WTC11 (cell line): ENCODE data around the gene SKOR2. TPM values are rescaled to one million over a fixed set of nuclear protein-coding genes. Genes with fewer than 3 reads are reported as not detected.
A peak's percentile ranks its signal among the peaks of the same experiment; 100 is the strongest.

Experiments used
- ATAC-seq: fragments of 200-7000 bp; cut with Tn5 transposase; 2 replicates; pipeline ENCODE4 v1.10.0; 2021; ENCODE audit warnings: mild to moderate bottlenecking, moderate library complexity
- CTCF ChIA-PET: fragments of 300-600 bp; sonication (Branson Sonifier 250); formaldehyde crosslinking; loops from one replicate; lab custom pipeline; 2021; ENCODE audit warnings: antibody characterized with exemption; lab: Charles Lee
- POLR2A ChIA-PET: fragments of 350-600 bp; sonication (Branson Sonifier 250); formaldehyde crosslinking; loops from one replicate; lab custom pipeline; 2021; ENCODE audit warnings: antibody characterized with exemption; lab: Charles Lee
- DNase-seq: peaks from one replicate; pipeline ENCODE4 v3.0.0; 2021; ENCODE audit warnings: low spot score
- H3K27ac Mint-ChIP-seq: 2 replicates; pipeline ENCODE4 v1.8.0; 2021; ENCODE audit warnings: mixed read lengths
- H3K27me3 Mint-ChIP-seq: 2 replicates; pipeline ENCODE4 v1.8.0; 2021; ENCODE audit warnings: low read depth, mild to moderate bottlenecking, moderate library complexity, mixed read lengths
- H3K36me3 Mint-ChIP-seq: 2 replicates; pipeline ENCODE4 v1.8.0; 2021; ENCODE audit warnings: mixed read lengths
- H3K4me1 Mint-ChIP-seq: 2 replicates; pipeline ENCODE4 v1.8.0; 2022; ENCODE audit warnings: mixed read lengths
- H3K4me3 Mint-ChIP-seq: 2 replicates; pipeline ENCODE4 v1.8.0; 2021; ENCODE audit warnings: mild to moderate bottlenecking, moderate library complexity, mixed read lengths
- H3K9me3 Mint-ChIP-seq: 2 replicates; pipeline ENCODE4 v1.8.0; 2021; ENCODE audit warnings: mixed read lengths
- CTCF ChIP-seq: fragments of 200-600 bp; IDR thresholded peaks from 2 replicates; pipeline ENCODE4 v1.8.0; 2022; ENCODE audit warnings: antibody characterized with exemption
- E2F4 ChIP-seq: sonication (generic); formaldehyde crosslinking; IDR thresholded peaks from 2 replicates; pipeline ENCODE4 v1.8.1; 2022; ENCODE audit warnings: low read depth, mild to moderate bottlenecking, moderate library complexity, missing genetic modification reagents, borderline replicate concordance
- ERG ChIP-seq: fragments of 250-450 bp; sonication (Bioruptor Pico); IDR thresholded peaks from 2 replicates; pipeline ENCODE4 v1.8.0; 2021; ENCODE audit warnings: mild to moderate bottlenecking
- MXD4 ChIP-seq: fragments of 250-450 bp; sonication (Bioruptor Pico); IDR thresholded peaks from 2 replicates; pipeline ENCODE4 v1.8.0; 2021; ENCODE audit warnings: mild to moderate bottlenecking, moderate library complexity, borderline replicate concordance
- NR2C2 ChIP-seq: sonication (generic); formaldehyde crosslinking; IDR thresholded peaks from 2 replicates; pipeline ENCODE4 v1.8.0; 2022; ENCODE audit warnings: mild to moderate bottlenecking, missing genetic modification reagents
- SOX15 ChIP-seq: fragments of 250-450 bp; sonication (Bioruptor Pico); IDR thresholded peaks from 2 replicates; pipeline ENCODE4 v1.9.0; 2021; ENCODE audit warnings: mild to moderate bottlenecking
- STAT6 ChIP-seq: sonication (generic); formaldehyde crosslinking; conservative IDR thresholded peaks from 2 replicates; pipeline ENCODE4 v1.8.1; 2023; ENCODE audit warnings: mild to moderate bottlenecking, low read depth, missing genetic modification reagents, moderate library complexity
- total RNA-seq: library from RNA; stranded (reverse); gene quantifications from 3 replicates; pipeline ENCODE4 v1.2.3, GENCODE V29; 2021
- TF ChIP-seq, protein P1 (sequence below): sonication (generic); formaldehyde crosslinking; IDR thresholded peaks from 2 replicates; pipeline ENCODE4 v1.8.1; 2023; ENCODE audit warnings: mild to moderate bottlenecking, moderate library complexity, missing genetic modification reagents

SKOR2 gene
- total RNA-seq, 1 experiment from 2014 or later = 1.3 TPM

DNA sequence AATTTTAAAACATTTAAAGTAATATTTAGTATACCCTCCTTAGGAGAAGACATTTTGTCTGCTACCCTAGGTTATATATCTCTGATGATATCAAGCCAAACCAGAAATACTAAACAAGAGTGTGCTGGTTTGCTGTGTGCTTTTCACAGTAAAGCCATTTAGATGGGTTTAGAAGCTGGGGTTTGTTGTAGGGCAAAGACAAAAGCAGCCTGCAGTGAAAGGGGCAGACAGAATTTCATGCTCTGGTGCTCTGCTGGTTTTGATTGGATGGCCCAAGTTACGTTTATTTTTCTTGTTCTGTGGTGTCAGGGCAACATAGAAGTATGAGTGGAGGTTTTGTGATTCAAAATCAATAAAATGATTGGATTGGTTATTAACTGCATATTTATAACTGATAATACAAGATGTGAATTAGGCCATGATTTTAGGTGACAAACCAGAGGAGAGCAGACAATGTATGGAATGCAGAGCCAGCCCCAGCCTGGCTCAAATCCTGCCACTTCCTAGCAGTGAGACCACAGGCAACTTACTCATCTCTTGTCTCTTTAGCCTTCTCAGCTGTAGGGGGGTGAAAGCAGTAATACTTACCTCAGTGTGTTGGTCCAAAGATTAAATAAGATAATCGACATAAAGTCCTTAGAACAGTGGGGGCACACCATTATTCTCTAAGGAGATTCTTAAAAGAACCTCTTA is 44.4 kb downstream of the SKOR2 start:
- Mint-ChIP-seq H3K4me1 (peaks cover 12% of the 10 kb centered on the region), H3K9me3 (no peaks in the 10 kb centered on the region), H3K36me3 (no peaks in the 10 kb centered on the region), H3K27me3 (no peaks in the 10 kb centered on the region), H3K4me3 (no peak overlapping the region), H3K27ac (no peak overlapping the region)
- ATAC-seq = peak; percentile 77
- TF ChIP-seq MXD4 (CRISPR knock-in tag) (no peak), STAT6 (CRISPR knock-in tag) (no peak), E2F4 (CRISPR knock-in tag) (no peak)
- TF ChIP-seq, protein P1, sequence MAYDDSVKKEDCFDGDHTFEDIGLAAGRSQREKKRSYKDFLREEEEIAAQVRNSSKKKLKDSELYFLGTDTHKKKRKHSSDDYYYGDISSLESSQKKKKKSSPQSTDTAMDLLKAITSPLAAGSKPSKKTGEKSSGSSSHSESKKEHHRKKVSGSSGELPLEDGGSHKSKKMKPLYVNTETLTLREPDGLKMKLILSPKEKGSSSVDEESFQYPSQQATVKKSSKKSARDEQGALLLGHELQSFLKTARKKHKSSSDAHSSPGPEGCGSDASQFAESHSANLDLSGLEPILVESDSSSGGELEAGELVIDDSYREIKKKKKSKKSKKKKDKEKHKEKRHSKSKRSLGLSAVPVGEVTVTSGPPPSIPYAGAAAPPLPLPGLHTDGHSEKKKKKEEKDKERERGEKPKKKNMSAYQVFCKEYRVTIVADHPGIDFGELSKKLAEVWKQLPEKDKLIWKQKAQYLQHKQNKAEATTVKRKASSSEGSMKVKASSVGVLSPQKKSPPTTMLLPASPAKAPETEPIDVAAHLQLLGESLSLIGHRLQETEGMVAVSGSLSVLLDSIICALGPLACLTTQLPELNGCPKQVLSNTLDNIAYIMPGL (CRISPR knock-in tag) = no peak
- DNase-seq = no peak
- CTCF ChIA-PET = interaction anchor here (1.2 to 2.1 kb wide), 3 partner anchors 9 to 547 kb away, joined by 3 to 5 read pairs (median 4); no protein-coding TSS in a partner anchor
- POLR2A ChIA-PET = no interaction called here

DNA sequence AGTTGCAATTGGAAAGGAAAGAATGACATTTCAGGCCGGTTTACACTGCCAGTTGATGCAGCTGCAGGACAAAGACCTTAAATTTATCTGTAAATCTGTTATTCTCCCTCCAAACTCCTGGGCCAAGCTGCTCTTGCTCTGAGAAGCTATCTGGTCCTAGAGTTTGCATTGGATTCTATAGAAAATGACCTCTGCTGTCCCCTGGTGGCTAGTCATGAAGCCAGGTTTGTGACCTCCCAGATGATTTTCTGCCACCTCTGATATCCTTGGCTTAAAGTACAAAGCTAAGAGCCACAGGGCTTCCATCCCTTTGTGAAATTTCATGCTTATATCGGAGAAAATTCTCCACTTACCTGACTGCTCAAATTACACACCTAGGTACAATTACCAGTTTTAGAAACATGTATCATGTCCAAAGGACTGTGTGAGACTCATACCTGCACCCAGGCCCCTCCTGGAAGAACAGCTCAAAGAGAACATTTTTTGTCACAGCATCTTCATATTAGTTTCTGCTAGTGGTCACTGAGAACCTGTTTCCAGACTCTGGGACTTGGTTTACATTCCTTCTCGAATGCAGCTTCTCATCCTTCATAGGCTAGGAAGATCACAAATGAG is 46.4 kb downstream of the SKOR2 start:
- POLR2A ChIA-PET = no interaction called here
- ATAC-seq = peak; percentile 78
- H3K9me3 Mint-ChIP-seq = no peaks in the 10 kb centered on the region
- H3K4me1 Mint-ChIP-seq = peaks cover 12% of the 10 kb centered on the region
- TF ChIP-seq ERG (CRISPR knock-in tag) (no peak), SOX15 (CRISPR knock-in tag) (no peak), CTCF (peak; percentile 54), NR2C2 (CRISPR knock-in tag) (no peak), MXD4 (CRISPR knock-in tag) (no peak)
- H3K4me3 Mint-ChIP-seq = no peak overlapping the region
- no peak overlapping the region for H3K27ac Mint-ChIP-seq
- CTCF ChIA-PET = interaction anchor here (0.6 to 4.0 kb wide), 56 partner anchors 8 to 613 kb away, joined by 3 to 38 read pairs (median 4); partner anchors contain the start of genes HDHD2, KATNAL2, PIAS2 and SKOR2
- DNase-seq = peak; percentile 65
- H3K36me3 Mint-ChIP-seq = no peaks in the 10 kb centered on the region
- H3K27me3 Mint-ChIP-seq = no peaks in the 10 kb centered on the region
